Measurements from ENCODE around the gene SEZ6L. TPM values are rescaled to one million over a fixed set of nuclear protein-coding genes. Genes with fewer than 3 reads are reported as not detected.

Gene SEZ6L
- total and polyA plus RNA-seq, 5 experiments from 2014 or later, result 0.27 TPM; not detected in 4

- Mint-ChIP-seq H3K4me3 (no peak overlapping the region), H3K27me3 (peaks cover 10 to 64% (median 56%) of the 10 kb centered on the region in 5 donors), H3K27ac (no peak overlapping the region), H3K36me3 (no peaks in the 10 kb centered on the region), H3K4me1 (no peaks in the 10 kb centered on the region), H3K9me3 (peaks cover 0 to 4% (median 0%) of the 10 kb centered on the region in 9 donors)
- DNase-seq, result no peak
- ATAC-seq, result no peak
- POLR2A ChIA-PET, result no interaction called here
Measured at GRCh38 chr22:26161746-26162145, 7.5 kb upstream of the SEZ6L start.

DNA sequence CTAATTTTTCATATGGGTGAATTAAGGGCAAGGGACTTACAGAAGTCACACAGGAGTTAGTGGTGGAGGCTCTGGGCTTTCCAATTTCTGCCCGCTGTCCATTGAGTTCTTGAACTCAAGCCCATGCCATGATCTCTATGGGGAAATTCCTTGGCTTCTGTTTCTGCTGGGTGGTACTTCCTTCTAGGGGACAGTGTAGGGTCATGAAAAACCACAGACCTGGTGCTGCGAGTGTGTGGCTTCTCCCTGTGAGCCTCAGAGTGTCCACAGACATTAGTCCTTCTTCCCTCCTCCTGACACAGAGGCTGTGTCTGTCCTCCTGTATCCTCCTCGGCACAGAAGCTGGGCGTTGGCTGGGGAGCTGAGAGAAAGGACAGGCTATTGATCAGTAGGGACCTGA, 6.3 kb upstream of the SEZ6L start:
- Mint-ChIP-seq H3K4me3 (no peak overlapping the region), H3K27ac (no peak overlapping the region), H3K4me1 (no peaks in the 10 kb centered on the region), H3K27me3 (peaks cover 18 to 74% (median 64%) of the 10 kb centered on the region in 5 donors), H3K36me3 (peaks cover 0 to 4% (median 0%) of the 10 kb centered on the region in 3 donors), H3K9me3 (peaks cover 0 to 3% (median 0%) of the 10 kb centered on the region in 9 donors)
- POLR2A ChIA-PET, result no interaction called here
- ATAC-seq (no peak), DNase-seq (no peak)

GRCh38 chr22:26164174-26164573, 5.1 kb upstream of the SEZ6L start:
- peaks cover 0 to 3% (median 0%) of the 10 kb centered on the region in 9 donors for H3K9me3 Mint-ChIP-seq
- POLR2A ChIA-PET, result no interaction called here
- H3K27me3 Mint-ChIP-seq, result peaks cover 29 to 79% (median 67%) of the 10 kb centered on the region in 5 donors

GRCh38 chr22:26168330-26168851, 871 bp upstream of the SEZ6L start:
- DNase-seq (no peak), ATAC-seq (no peak)
- H3K27ac Mint-ChIP-seq, result peak overlapping the region in 1 of 10 donors; percentile 27
- peaks cover 50 to 89% (median 69%) of the 10 kb centered on the region in 5 donors for H3K27me3 Mint-ChIP-seq
- POLR2A ChIA-PET, result no interaction called here
- peaks cover 0 to 6% (median 0%) of the 10 kb centered on the region in 9 donors for H3K9me3 Mint-ChIP-seq
- peak overlapping the region in 9 of 10 donors; percentile 23 to 76 (median 63) for H3K4me3 Mint-ChIP-seq
- H3K36me3 Mint-ChIP-seq, result peaks cover 0 to 10% (median 1%) of the 10 kb centered on the region in 3 donors
- peaks cover 2 to 14% (median 9%) of the 10 kb centered on the region in 4 donors for H3K4me1 Mint-ChIP-seq

More at GRCh38 chr22:26164174-26164573, 5.1 kb upstream of the SEZ6L start:
- Mint-ChIP-seq H3K36me3 (peaks cover 0 to 10% (median 0%) of the 10 kb centered on the region in 3 donors), H3K27ac (no peak overlapping the region), H3K4me1 (peaks cover 2 to 8% (median 6%) of the 10 kb centered on the region in 4 donors), H3K4me3 (no peak overlapping the region)
- ATAC-seq, result no peak
- DNase-seq, result no peak

- ATAC-seq, result no peak
- Mint-ChIP-seq H3K36me3 (peaks cover 0 to 10% (median 1%) of the 10 kb centered on the region in 3 donors), H3K27me3 (peaks cover 51 to 93% (median 73%) of the 10 kb centered on the region in 5 donors), H3K4me3 (peak overlapping the region in 8 of 10 donors; percentile 49 to 76 (median 64)), H3K9me3 (peaks cover 0 to 6% (median 0%) of the 10 kb centered on the region in 9 donors), H3K4me1 (peaks cover 2 to 14% (median 9%) of the 10 kb centered on the region in 4 donors), H3K27ac (peak overlapping the region in 1 of 10 donors; percentile 27)
- no peak for DNase-seq
- POLR2A ChIA-PET, result no interaction called here
Measured at GRCh38 chr22:26168939-26169314, 335 bp upstream of the SEZ6L start.

- POLR2A ChIA-PET, result no interaction called here
- Mint-ChIP-seq H3K4me1 (peaks cover 2 to 14% (median 9%) of the 10 kb centered on the region in 4 donors), H3K27me3 (peaks cover 53 to 88% (median 69%) of the 10 kb centered on the region in 5 donors), H3K9me3 (peaks cover 0 to 6% (median 0%) of the 10 kb centered on the region in 9 donors), H3K4me3 (peak overlapping the region in 4 of 10 donors; percentile 8 to 60 (median 14)), H3K27ac (no peak overlapping the region), H3K36me3 (peaks cover 0 to 10% (median 1%) of the 10 kb centered on the region in 3 donors)
- DNase-seq, result no peak
- no peak for ATAC-seq
Measured at GRCh38 chr22:26170112-26170492, 840 bp downstream of the SEZ6L start.

GRCh38 chr22:26170795-26171580, 1.7 kb downstream of the SEZ6L start:
- POLR2A ChIA-PET, result no interaction called here
- DNase-seq, result no peak
- peak overlapping the region in 2 of 10 donors; percentile 3 to 28 for H3K4me3 Mint-ChIP-seq
- peaks cover 2 to 14% (median 9%) of the 10 kb centered on the region in 4 donors for H3K4me1 Mint-ChIP-seq
- peaks cover 0 to 10% (median 1%) of the 10 kb centered on the region in 3 donors for H3K36me3 Mint-ChIP-seq
- no peak overlapping the region for H3K27ac Mint-ChIP-seq
- H3K27me3 Mint-ChIP-seq, result peaks cover 50 to 79% (median 61%) of the 10 kb centered on the region in 5 donors
- H3K9me3 Mint-ChIP-seq, result peaks cover 0 to 6% (median 0%) of the 10 kb centered on the region in 9 donors
- ATAC-seq, result no peak

GRCh38 chr22:26172389-26172990, 3.2 kb downstream of the SEZ6L start:
- Mint-ChIP-seq H3K9me3 (peaks cover 0 to 6% (median 0%) of the 10 kb centered on the region in 9 donors), H3K36me3 (peaks cover 0 to 10% (median 1%) of the 10 kb centered on the region in 3 donors), H3K27ac (no peak overlapping the region), H3K4me3 (no peak overlapping the region), H3K4me1 (peaks cover 2 to 14% (median 9%) of the 10 kb centered on the region in 4 donors), H3K27me3 (peaks cover 44 to 76% (median 56%) of the 10 kb centered on the region in 5 donors)
- POLR2A ChIA-PET, result no interaction called here
- ATAC-seq (no peak), DNase-seq (peak in 1 of 10 donors; percentile 5)

DNA sequence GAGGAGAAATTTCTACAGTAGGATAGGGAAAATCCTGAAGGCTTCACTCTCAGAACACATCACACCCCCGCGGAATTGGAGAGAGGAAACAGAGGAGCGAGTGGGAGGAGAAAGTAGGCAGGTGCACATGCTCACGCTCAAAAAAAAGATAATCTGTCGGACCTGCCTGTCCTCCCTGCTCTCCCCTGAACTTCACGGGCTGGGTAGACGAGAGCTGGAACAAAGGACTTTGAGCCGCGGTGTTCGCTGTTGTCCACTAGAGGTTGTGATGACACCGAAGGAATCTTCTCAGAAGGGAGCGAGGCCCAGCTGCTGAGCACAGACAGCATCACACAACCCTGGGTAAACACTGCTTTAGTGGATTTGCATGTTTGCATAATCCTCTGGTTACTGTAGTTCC, 5.0 kb downstream of the SEZ6L start:
- H3K27ac Mint-ChIP-seq, result no peak overlapping the region
- DNase-seq, result no peak
- peaks cover 0 to 6% (median 0%) of the 10 kb centered on the region in 9 donors for H3K9me3 Mint-ChIP-seq

DNA sequence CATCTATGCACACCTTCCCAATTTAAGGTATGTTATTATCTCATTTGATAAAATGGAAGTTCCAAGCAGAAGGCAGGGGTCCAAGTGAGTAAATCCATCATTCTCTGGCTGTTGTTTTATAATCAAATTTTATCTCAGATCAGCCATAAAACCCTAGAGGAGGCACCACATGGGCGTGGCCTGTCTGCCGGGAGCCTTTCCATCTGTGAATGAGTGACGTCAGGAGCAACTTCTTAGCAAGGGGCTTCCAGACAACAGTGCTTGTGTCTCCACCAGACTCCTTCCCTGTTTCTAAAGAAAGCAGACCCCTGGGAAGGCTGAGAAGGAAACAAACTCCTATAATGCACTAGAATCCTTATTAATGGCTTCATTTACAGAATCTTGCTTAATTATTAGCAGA, 13.5 kb downstream of the SEZ6L start:
- H3K4me3 Mint-ChIP-seq, result no peak overlapping the region
- H3K4me1 Mint-ChIP-seq, result no peaks in the 10 kb centered on the region
- H3K36me3 Mint-ChIP-seq, result no peaks in the 10 kb centered on the region
- H3K27ac Mint-ChIP-seq, result no peak overlapping the region
- DNase-seq (no peak), ATAC-seq (no peak)
- peaks cover 0 to 2% (median 0%) of the 10 kb centered on the region in 9 donors for H3K9me3 Mint-ChIP-seq
- peaks cover 14 to 39% (median 32%) of the 10 kb centered on the region in 5 donors for H3K27me3 Mint-ChIP-seq
- POLR2A ChIA-PET, result no interaction called here

More for the DNA sequence above, 5.0 kb downstream of the SEZ6L start:
- Mint-ChIP-seq H3K36me3 (peaks cover 0 to 1% (median 0%) of the 10 kb centered on the region in 3 donors), H3K27me3 (peaks cover 33 to 72% (median 46%) of the 10 kb centered on the region in 5 donors), H3K4me1 (peaks cover 0 to 8% (median 2%) of the 10 kb centered on the region in 4 donors), H3K4me3 (no peak overlapping the region)
- POLR2A ChIA-PET, result no interaction called here
- ATAC-seq, result no peak

GRCh38 chr22:26185190-26185589, 15.9 kb downstream of the SEZ6L start:
- H3K27me3 Mint-ChIP-seq, result peaks cover 12 to 24% (median 21%) of the 10 kb centered on the region in 5 donors
- no peaks in the 10 kb centered on the region for H3K36me3 Mint-ChIP-seq
- no peak overlapping the region for H3K27ac Mint-ChIP-seq
- peaks cover 0 to 2% (median 0%) of the 10 kb centered on the region in 9 donors for H3K9me3 Mint-ChIP-seq
- no peaks in the 10 kb centered on the region for H3K4me1 Mint-ChIP-seq
- DNase-seq (no peak), ATAC-seq (no peak)
- H3K4me3 Mint-ChIP-seq, result no peak overlapping the region
- POLR2A ChIA-PET, result no interaction called here

- H3K4me3 Mint-ChIP-seq, result no peak overlapping the region
- DNase-seq (no peak), ATAC-seq (no peak)
- no peaks in the 10 kb centered on the region for H3K4me1 Mint-ChIP-seq
- peaks cover 9 to 22% (median 17%) of the 10 kb centered on the region in 5 donors for H3K27me3 Mint-ChIP-seq
- peaks cover 0 to 4% (median 0%) of the 10 kb centered on the region in 9 donors for H3K9me3 Mint-ChIP-seq
- no peaks in the 10 kb centered on the region for H3K36me3 Mint-ChIP-seq
- no peak overlapping the region for H3K27ac Mint-ChIP-seq
- POLR2A ChIA-PET, result no interaction called here
Measured at GRCh38 chr22:26188341-26188740, 19.1 kb downstream of the SEZ6L start.
